NT2/D1 (cell line): Measurements from ENCODE around the gene IGF1R.

Source experiments
- DNase-seq: peaks from one replicate; pipeline ENCODE4 v3.0.0-alpha.2; 2011; ENCODE audit warnings: low read depth, low spot score
- H3K27me3 ChIP-seq: 2 replicates; pipeline ENCODE4 v1.6.0; 2011; ENCODE audit warnings: mild to moderate bottlenecking; ENCODE audit not compliant: insufficient read length, insufficient read depth
- H3K36me3 ChIP-seq: 2 replicates; pipeline ENCODE4 v1.6.1; 2011; ENCODE audit warnings: mild to moderate bottlenecking, low read length, mixed read lengths; ENCODE audit not compliant: insufficient read depth, insufficient read length
- H3K4me1 ChIP-seq: 2 replicates; pipeline ENCODE4 v1.5.1; 2011; ENCODE audit not compliant: insufficient read depth, insufficient read length
- H3K4me3 ChIP-seq: 2 replicates; pipeline ENCODE4 v1.5.1; 2011; ENCODE audit warnings: low read depth; ENCODE audit not compliant: insufficient read length
- H3K9ac ChIP-seq: 2 replicates; pipeline ENCODE4 v1.6.0; 2011; ENCODE audit warnings: low read depth; ENCODE audit not compliant: insufficient read length
- H3K9me3 ChIP-seq: 2 replicates; pipeline ENCODE4 v1.5.1; 2011; ENCODE audit warnings: mild to moderate bottlenecking, low read length; ENCODE audit not compliant: insufficient read depth
- SUZ12 ChIP-seq: IDR thresholded peaks from 2 replicates; pipeline ENCODE4 v1.6.1; 2011; ENCODE audit not compliant: insufficient read length, insufficient read depth; ENCODE audit errors: extremely low read depth
- YY1 ChIP-seq: IDR thresholded peaks from 2 replicates; pipeline ENCODE4 v1.6.1; 2011; ENCODE audit not compliant: insufficient read length, insufficient read depth
- ZNF274 ChIP-seq: IDR thresholded peaks from 2 replicates; pipeline ENCODE4 v1.6.1; 2011; ENCODE audit warnings: mild to moderate bottlenecking, low read depth, low read length

Gene IGF1R

DNA sequence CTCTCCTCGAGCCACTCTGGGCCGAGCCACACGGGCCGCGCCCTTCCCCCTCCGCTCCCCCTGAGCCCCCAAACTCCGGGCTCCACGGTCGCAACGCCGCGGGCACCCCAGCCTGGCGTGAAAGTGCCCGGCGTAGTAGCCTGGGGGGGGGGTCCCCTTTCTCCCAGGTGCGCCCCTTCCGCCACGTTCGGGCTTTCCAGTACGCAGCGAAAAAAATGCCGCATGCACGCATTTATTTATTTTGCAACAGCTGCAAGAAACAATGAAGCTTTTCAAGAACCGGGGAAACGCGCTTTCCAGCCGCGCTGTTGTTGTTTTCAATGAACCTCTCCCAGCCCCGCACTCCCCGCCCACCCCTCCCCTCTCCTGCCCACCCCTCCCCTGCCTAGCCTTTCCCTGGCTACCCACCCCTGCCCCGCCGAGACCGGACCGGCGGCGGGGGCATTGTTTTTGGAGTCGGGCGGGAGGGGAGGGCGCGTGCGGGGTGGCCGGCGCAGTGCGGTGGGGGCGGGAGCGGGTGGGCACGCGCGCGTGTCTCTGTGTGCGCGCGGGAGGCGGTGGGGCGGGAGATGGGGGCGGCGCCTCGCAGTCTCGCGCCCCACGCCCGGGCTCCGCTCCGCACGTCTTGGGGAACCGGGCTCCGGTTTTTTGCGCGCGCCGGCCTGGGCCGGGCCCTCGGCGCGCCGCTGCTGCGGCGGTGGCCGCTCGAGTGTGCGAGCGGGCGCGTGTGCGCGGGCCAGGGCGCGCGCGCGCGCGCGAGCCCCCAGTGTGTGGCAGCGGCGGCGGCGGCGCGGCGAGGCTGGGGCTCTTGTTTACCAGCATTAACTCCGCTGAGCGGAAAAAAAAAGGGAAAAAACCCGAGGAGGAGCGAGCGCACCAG lies at the start of gene IGF1R:
Gene IGF1R (plus strand): TSS at position 766 of the 880 bp plus-strand sequence. CDS start 1,043 bp downstream, outside the sequence.
- peaks cover 2% of the 10 kb centered on the region for H3K4me1 ChIP-seq
- H3K4me3 ChIP-seq: peak within 1 kb of the TSS; percentile 90
- peaks cover 19% of the 10 kb centered on the region for H3K27me3 ChIP-seq
- H3K9ac ChIP-seq: peak within 1 kb of the TSS; percentile 95
- peak; percentile 82 for DNase-seq
- no peaks in the 10 kb centered on the region for H3K9me3 ChIP-seq
- H3K36me3 ChIP-seq: no peaks in the 10 kb centered on the region
- TF ChIP-seq SUZ12 (no peak), YY1 (no peak), ZNF274 (no peak)

DNA sequence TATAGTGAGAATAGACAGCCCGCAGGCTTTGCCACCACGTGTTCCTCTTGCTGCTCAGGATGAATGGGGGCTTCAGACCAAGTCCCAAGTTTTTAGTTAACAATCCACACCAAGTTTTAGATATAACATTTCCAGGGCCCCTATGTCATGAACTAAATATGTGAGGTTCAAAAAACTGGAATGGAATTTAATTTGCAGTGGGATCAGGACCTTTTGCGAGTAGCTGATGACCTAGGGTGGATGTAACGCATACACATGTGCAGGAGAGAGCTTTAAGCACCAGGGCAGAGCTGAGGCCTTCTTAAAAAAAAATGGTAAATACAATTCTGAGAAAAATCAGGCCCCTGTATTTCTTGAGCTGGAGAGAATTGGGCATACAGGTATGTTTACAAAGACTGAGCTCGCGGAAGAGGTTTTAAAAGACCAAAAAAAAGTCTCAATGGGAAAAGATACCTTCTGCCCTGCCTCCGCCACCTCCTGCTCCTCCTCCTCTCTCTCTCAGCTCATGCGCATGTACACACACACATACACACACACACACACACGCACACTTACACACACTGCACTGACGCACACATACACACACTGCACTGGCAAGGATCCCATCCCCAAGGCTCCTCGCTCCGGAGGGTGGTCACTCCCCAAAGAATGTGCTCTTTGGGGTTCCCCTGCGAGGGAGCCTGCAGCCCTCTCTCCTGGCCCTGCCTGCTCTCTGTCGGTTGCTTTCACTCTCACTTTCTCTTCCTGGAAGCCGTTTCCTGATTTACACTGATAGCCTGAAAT lies 48.2 kb upstream of the IGF1R start:
- no peak for TF ChIP-seq SUZ12
- no peak for TF ChIP-seq ZNF274
- TF ChIP-seq YY1: no peak
- Histone ChIP-seq H3K4me1 (peaks cover 3% of the 10 kb centered on the region), H3K4me3 (no peak overlapping the region), H3K27me3 (no peaks in the 10 kb centered on the region), H3K9ac (peak overlapping the region; percentile 52), H3K36me3 (no peaks in the 10 kb centered on the region), H3K9me3 (no peaks in the 10 kb centered on the region)
- DNase-seq: no peak

DNA sequence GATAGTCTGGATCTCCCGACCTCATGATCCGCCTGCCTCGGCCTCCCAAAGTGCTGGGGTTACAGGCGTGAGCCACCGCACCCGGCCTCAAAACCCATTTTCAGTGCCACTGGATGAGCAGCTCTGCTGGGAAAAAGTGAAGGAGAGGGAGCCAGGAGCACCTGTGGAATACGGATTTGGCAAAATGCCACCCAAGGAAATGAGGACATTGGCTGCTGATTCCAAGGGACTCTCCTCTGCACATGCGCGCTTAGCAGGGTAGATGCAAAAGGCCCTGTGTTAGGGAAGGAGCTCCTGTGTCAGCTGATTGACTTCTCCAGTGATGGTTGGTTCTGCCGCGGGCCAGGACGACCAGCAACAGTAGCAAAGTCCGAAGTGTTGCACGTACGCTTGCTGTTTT lies 43.4 kb upstream of the IGF1R start:
- H3K4me3 ChIP-seq: no peak overlapping the region
- no peaks in the 10 kb centered on the region for H3K36me3 ChIP-seq

GRCh38 chr15:98609144-98609852 lies 39.0 kb upstream of the IGF1R start:
- H3K9me3 ChIP-seq: no peaks in the 10 kb centered on the region
- DNase-seq: peak; percentile 74

More for the DNA sequence above, 43.4 kb upstream of the IGF1R start:
- TF ChIP-seq SUZ12 (no peak), ZNF274 (no peak), YY1 (no peak)
- DNase-seq: no peak
- Histone ChIP-seq H3K4me1 (peaks cover 6% of the 10 kb centered on the region), H3K9ac (no peak overlapping the region), H3K9me3 (no peaks in the 10 kb centered on the region), H3K27me3 (no peaks in the 10 kb centered on the region)

GRCh38 chr15:98610991-98611390 lies 37.3 kb upstream of the IGF1R start:
- Histone ChIP-seq H3K4me1 (peaks cover 8% of the 10 kb centered on the region), H3K9me3 (no peaks in the 10 kb centered on the region), H3K9ac (no peak overlapping the region), H3K4me3 (no peak overlapping the region), H3K36me3 (no peaks in the 10 kb centered on the region), H3K27me3 (no peaks in the 10 kb centered on the region)
- TF ChIP-seq YY1 (no peak), ZNF274 (no peak), SUZ12 (no peak)
- no peak for DNase-seq

More at GRCh38 chr15:98609144-98609852, 39.0 kb upstream of the IGF1R start:
- no peak overlapping the region for H3K4me3 ChIP-seq
- H3K9ac ChIP-seq: no peak overlapping the region
- H3K27me3 ChIP-seq: no peaks in the 10 kb centered on the region
- peaks cover 8% of the 10 kb centered on the region for H3K4me1 ChIP-seq
- H3K36me3 ChIP-seq: no peaks in the 10 kb centered on the region
- TF ChIP-seq YY1 (no peak), ZNF274 (no peak), SUZ12 (no peak)

DNA sequence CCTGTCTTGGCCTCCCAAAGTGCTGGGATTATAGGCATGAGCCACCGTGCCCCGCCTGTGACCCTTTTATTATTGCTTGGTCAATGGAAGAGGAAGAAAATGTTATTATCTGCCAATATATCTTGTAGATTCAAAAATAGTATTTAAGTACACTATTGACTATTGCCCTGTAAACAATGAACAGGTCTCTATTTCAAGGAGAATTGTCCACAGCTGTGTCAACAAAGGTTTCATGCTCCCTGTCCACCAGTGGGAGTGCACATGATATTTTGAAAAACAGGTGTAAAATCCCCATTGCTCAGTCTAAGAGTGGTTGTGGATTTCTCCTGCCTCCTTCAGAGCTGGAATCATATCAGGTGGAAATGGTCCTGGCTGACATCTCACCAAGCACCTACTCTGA lies 36.5 kb upstream of the IGF1R start:
- no peaks in the 10 kb centered on the region for H3K9me3 ChIP-seq
- no peak overlapping the region for H3K4me3 ChIP-seq
- H3K4me1 ChIP-seq: peaks cover 8% of the 10 kb centered on the region
- H3K36me3 ChIP-seq: no peaks in the 10 kb centered on the region
- TF ChIP-seq YY1 (no peak), ZNF274 (no peak), SUZ12 (no peak)
- no peak for DNase-seq
- no peak overlapping the region for H3K9ac ChIP-seq
- H3K27me3 ChIP-seq: no peaks in the 10 kb centered on the region

DNA sequence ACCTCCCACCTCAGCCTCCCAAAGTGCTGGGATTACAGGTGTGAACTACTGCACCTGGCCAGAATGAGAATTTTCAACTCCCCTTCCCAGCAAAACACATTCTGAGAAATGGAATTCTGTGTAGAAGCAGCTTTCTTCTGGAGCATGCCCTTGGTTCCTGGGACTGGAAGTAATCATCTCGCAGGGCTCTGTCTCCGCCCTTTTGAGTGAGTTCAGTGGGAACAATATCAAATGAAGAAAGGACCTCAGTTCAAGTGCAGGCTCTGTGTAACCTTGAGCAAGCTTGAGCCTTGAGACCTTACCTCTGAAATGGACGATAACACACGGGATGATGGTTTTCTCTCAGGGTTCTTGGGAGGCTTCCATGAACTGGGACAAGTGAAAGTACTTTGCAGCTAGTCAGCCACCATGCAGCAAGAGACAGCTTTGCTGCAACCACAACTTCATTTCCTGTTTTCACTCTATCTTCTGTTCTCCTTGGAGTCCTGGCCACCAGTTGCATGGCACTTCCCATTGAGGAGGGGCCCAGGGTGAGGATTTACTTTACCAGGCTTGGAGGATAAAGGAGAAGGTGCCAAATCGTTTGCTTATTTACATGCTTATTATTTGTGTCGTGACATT lies 35.7 kb upstream of the IGF1R start:
- peaks cover 8% of the 10 kb centered on the region for H3K4me1 ChIP-seq
- no peak for DNase-seq
- no peaks in the 10 kb centered on the region for H3K9me3 ChIP-seq
- TF ChIP-seq ZNF274 (no peak), SUZ12 (no peak), YY1 (no peak)
- no peaks in the 10 kb centered on the region for H3K36me3 ChIP-seq
- H3K9ac ChIP-seq: no peak overlapping the region
- H3K4me3 ChIP-seq: no peak overlapping the region
- H3K27me3 ChIP-seq: no peaks in the 10 kb centered on the region
